ENCODE data around the gene RNU1-4. TPM values are rescaled to one million over a fixed set of nuclear protein-coding genes. Genes with fewer than 3 reads are reported as not detected.
"Not testable (repeated sequence)": the region's sequence is repeated elsewhere in the genome, so short reads cannot be mapped to it uniquely, and the experiment has no call there.

The RNU1-4 gene
- total RNA-seq, 1 experiment from 2014 or later = 1,678 TPM

DNA sequence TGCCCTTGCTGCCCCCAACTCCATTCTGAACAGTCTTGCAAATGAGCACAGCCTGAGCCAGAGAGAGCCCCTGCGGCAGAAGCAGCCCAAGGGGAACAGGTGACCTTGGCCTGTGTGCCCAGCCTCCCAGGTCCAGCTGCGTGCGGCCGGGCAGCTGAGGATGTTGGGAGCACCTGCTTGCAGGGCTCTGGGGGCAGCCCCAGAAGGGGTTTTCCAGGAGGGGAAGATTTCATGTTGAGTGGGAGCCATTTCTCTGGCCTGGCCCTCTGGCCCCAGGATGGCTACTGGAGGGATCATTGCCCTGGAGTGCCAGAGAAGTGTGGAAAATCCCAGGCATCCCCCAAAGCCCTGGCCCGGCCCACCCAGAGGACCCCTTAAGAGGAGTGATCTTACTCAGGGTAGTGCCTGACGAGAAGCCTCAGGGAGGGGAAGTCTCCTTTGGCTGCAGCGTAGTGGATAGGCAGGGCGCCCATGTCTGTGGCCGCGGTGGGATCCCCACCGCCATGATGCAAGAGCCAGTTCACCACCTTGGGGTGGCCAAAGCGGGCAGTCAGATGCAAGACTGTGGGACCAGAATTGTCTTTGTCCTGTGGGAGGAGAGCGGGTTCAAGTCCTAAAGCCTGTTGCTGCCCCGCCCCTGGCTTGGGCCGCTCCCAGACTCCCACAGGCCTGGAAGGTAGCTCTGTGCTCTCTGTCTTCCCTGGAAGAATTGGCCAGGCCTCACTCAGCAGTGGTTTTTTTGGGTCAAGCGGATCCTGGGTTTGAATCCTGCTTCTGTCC is 20.6 kb upstream of the RNU1-4 start:
- no peaks in the 10 kb centered on the region for H3K36me3 Mint-ChIP-seq (ENCODE audit: insufficient read depth, unreplicated experiment)
- TF ChIP-seq, protein P1, sequence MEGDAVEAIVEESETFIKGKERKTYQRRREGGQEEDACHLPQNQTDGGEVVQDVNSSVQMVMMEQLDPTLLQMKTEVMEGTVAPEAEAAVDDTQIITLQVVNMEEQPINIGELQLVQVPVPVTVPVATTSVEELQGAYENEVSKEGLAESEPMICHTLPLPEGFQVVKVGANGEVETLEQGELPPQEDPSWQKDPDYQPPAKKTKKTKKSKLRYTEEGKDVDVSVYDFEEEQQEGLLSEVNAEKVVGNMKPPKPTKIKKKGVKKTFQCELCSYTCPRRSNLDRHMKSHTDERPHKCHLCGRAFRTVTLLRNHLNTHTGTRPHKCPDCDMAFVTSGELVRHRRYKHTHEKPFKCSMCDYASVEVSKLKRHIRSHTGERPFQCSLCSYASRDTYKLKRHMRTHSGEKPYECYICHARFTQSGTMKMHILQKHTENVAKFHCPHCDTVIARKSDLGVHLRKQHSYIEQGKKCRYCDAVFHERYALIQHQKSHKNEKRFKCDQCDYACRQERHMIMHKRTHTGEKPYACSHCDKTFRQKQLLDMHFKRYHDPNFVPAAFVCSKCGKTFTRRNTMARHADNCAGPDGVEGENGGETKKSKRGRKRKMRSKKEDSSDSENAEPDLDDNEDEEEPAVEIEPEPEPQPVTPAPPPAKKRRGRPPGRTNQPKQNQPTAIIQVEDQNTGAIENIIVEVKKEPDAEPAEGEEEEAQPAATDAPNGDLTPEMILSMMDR (IDR thresholded peaks at IDR 0.05; ENCODE audit: unreplicated experiment) = no peak
- CTCF ChIA-PET = no interaction called here
- H3K27me3 Mint-ChIP-seq (ENCODE audit: unreplicated experiment) = peaks cover 21% of the 10 kb centered on the region
- peaks cover 11% of the 10 kb centered on the region for H3K4me1 Mint-ChIP-seq (ENCODE audit: low read depth, unreplicated experiment)
- no peak overlapping the region for H3K27ac Mint-ChIP-seq (ENCODE audit: unreplicated experiment)
- intact Hi-C loops (cut with micrococcal nuclease; ENCODE audit: unreplicated experiment) = no loop called here
- no TSS peak for BruUV-seq (replicated peaks)
- H3K4me3 Mint-ChIP-seq (ENCODE audit: low read depth, unreplicated experiment) = no peak overlapping the region
- no peak for DNase-seq
- no peaks in the 10 kb centered on the region for H3K9me3 Mint-ChIP-seq (ENCODE audit: low read depth, unreplicated experiment)

DNA sequence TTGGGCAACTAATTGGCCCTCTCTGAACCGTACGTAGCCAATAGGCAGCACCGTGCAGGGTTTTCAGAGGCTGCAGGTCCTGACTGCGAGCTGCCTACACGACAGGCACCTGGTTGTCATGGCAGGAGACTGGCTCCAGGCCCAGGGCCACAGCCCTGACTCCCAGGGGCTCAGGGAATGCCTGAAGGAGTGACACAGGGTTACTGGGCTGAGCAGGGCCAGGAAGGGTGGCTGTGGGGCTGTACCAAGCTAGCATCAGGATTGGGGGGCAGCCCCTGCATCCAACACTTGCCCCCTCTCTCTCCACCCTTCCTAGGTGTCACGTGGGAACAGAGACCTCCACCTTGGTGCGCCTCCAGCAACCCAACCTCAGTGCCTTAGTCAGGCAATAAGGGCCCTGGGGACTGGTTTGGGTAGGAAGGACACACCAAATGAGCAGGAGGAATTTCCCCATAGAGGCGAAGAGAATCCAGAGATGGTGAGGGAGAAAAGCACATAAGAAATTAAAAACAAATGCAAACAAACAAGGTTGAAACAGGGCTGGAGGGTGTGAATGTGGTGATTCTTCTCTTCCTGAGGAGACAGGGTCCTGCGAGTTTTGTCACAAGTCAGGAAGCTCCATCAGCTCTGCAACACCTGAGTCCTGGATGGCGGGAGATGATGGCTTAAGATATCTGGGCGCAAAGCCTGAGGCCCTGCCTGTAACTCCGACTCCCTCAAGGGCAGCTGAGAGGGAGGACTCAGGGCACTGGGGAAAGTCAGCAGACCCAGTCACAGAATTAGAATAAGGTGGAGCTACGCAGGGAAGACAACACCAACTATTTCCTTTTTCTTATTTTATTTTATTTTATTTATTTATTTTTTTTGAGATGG is 19.7 kb upstream of the RNU1-4 start:
- Mint-ChIP-seq H3K9me3 (ENCODE audit: low read depth, unreplicated experiment) (no peaks in the 10 kb centered on the region), H3K4me3 (ENCODE audit: low read depth, unreplicated experiment) (no peak overlapping the region), H3K27me3 (ENCODE audit: unreplicated experiment) (peaks cover 21% of the 10 kb centered on the region), H3K4me1 (ENCODE audit: low read depth, unreplicated experiment) (peaks cover 11% of the 10 kb centered on the region), H3K27ac (ENCODE audit: unreplicated experiment) (no peak overlapping the region), H3K36me3 (ENCODE audit: insufficient read depth, unreplicated experiment) (no peaks in the 10 kb centered on the region)
- intact Hi-C loops (cut with micrococcal nuclease; ENCODE audit: unreplicated experiment) = no loop called here
- TF ChIP-seq, protein P1 (IDR thresholded peaks at IDR 0.05; ENCODE audit: unreplicated experiment) = no peak
- CTCF ChIA-PET = no interaction called here
- BruUV-seq (replicated peaks) = no TSS peak
- DNase-seq = no peak

DNA sequence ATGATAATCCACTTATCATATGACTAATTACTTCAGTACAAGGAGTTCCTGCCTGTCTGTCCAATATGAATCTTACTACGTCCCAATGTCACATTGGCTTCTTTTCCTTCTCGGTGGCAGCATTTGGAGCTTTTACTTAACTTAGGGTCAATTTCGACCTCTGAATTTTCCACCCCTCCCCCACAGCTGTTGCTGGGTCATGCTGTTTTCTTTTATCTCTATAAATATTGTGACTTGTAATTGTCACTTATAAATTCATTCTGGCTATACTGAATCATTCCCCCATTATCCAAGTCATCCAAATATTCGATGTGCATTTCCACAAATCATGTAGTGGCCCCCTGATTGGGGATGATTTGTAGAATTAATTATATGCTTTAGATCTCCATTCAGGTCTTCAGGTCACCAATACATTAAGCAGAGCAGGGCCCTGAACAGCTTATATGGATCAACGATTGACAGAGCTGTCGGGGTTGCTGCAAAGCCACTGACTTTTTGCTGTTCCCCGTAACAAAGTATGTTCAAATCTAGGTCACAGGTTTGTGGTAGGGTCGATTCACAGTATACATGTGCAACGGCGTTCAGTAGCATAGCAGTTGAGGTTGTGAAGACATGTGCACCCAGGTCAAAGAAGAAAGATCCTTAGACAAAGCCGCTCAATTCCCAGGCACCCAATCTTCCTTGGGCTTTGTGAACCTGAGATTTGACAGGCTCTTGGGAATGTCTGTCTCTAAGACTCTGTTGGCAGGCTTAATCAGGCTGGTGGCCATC is 18.3 kb upstream of the RNU1-4 start:
- Mint-ChIP-seq H3K9me3 (ENCODE audit: low read depth, unreplicated experiment) (no peaks in the 10 kb centered on the region), H3K27ac (ENCODE audit: unreplicated experiment) (no peak overlapping the region), H3K4me1 (ENCODE audit: low read depth, unreplicated experiment) (peaks cover 9% of the 10 kb centered on the region), H3K4me3 (ENCODE audit: low read depth, unreplicated experiment) (no peak overlapping the region), H3K27me3 (ENCODE audit: unreplicated experiment) (peaks cover 12% of the 10 kb centered on the region), H3K36me3 (ENCODE audit: insufficient read depth, unreplicated experiment) (no peaks in the 10 kb centered on the region)
- no peak for DNase-seq
- CTCF ChIA-PET = no interaction called here
- TF ChIP-seq, protein P1 (IDR thresholded peaks at IDR 0.05; ENCODE audit: unreplicated experiment) = no peak
- no TSS peak for BruUV-seq (replicated peaks)
- intact Hi-C loops (cut with micrococcal nuclease; ENCODE audit: unreplicated experiment) = no loop called here

DNA sequence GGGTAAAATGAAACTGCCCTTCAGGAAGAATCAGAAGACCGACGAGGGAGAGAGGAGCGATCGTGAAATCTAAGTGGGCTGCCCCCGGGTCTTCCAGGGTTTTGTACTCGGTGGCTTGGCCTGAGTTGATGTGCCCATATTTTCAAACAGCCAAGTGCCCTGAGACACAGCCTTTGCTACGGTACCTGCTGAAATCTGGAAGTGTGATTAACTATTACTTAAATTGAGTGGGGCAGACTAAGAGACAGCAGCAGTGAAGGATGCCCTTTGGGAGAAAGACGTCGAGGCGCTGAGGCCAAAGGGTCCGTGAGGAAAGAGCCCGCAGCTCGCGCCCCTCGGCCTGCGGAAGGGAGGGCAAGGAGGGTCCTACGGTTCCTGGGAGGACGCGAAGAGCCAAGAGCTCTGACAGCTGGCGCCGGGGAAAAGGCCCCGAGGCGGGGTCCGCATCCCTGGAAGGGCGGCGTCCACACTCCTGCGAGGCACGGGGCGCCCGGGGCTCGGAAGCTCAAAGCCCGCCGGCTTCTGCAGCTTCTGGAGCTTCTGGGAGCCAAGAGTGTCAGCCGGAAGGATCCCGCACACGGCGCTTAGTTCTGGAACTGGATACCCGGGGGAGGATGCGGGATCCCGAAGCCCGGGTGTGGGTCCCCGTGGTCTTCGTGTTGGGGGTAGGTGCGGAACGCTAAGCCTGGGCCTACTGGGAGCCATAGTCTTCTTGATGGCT is 15.4 kb upstream of the RNU1-4 start:
- Mint-ChIP-seq H3K27me3 (ENCODE audit: unreplicated experiment) (no peaks in the 10 kb centered on the region), H3K4me3 (ENCODE audit: low read depth, unreplicated experiment) (no peak overlapping the region), H3K36me3 (ENCODE audit: insufficient read depth, unreplicated experiment) (no peaks in the 10 kb centered on the region), H3K27ac (ENCODE audit: unreplicated experiment) (no peak overlapping the region), H3K9me3 (ENCODE audit: low read depth, unreplicated experiment) (no peaks in the 10 kb centered on the region), H3K4me1 (ENCODE audit: low read depth, unreplicated experiment) (no peaks in the 10 kb centered on the region)
- no peak for DNase-seq
- TF ChIP-seq, protein P1 (IDR thresholded peaks at IDR 0.05; ENCODE audit: unreplicated experiment) = no peak
- no TSS peak for BruUV-seq (replicated peaks)
- CTCF ChIA-PET = no interaction called here
- intact Hi-C loops (cut with micrococcal nuclease; ENCODE audit: unreplicated experiment) = no loop called here

DNA sequence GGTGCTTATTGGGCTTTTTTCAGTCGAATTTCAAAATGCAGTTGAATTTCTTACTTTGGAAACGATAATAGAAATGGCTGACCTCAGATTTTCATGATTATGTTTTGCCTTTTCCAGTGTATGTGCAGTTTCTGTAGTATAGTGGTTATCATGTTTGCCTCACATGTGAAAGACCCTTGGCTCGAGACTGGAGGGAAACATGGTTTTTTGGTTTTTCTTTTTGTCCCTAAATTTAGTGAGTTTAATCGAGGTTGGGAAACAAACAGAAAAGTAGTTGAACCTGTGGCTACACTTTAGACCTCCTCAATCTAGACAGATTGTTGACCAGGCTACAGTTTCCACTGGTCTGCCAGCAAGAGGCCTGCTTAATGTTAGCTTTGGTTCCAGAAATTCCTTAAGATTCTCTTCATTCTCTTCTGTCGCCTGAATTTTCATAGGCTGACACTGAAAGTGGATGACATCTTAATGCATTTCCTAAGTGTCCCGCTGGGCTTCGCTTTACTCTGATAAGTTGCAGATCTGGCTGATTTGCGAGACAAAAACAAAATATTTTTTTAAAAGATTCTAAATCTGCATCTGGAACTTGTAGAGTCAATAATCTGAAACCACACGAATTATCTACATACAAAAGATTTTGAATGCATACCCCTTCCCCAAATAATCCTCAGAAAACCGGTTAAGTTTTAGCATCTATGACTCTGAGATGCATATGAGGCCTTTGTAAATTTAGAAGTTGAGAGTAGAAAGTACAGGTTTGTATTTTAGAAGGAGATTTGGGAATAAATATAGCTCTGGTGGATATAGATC is 14.7 kb upstream of the RNU1-4 start:
- intact Hi-C loops (cut with micrococcal nuclease; ENCODE audit: unreplicated experiment); BruUV-seq (replicated peaks); H3K27ac Mint-ChIP-seq (ENCODE audit: unreplicated experiment); H3K36me3 Mint-ChIP-seq (ENCODE audit: insufficient read depth, unreplicated experiment); CTCF ChIA-PET; H3K9me3 Mint-ChIP-seq (ENCODE audit: low read depth, unreplicated experiment); H3K4me1 Mint-ChIP-seq (ENCODE audit: low read depth, unreplicated experiment); H3K27me3 Mint-ChIP-seq (ENCODE audit: unreplicated experiment); H3K4me3 Mint-ChIP-seq (ENCODE audit: low read depth, unreplicated experiment); DNase-seq: not testable (repeated sequence)

All from Calu3 (cell line).